Neuronal stem cell (in vitro differentiated cells): ENCODE measurements around the gene CACNG5.

Experiments used
- DNase-seq: peaks from one replicate; pipeline ENCODE4 v3.0.0-alpha.2; 2013; ENCODE audit warnings: low spot score
- H2AFZ ChIP-seq: one replicate; pipeline ENCODE4 v1.6.1; 2013; ENCODE audit warnings: mild to moderate bottlenecking, low read length, inconsistent platforms
- H2AK5ac ChIP-seq: 2 replicates; pipeline ENCODE4 v1.6.1; 2013; ENCODE audit warnings: low read depth, mild to moderate bottlenecking, inconsistent platforms, low read length, moderate library complexity, mixed read lengths
- H2BK120ac ChIP-seq: 2 replicates; pipeline ENCODE4 v1.6.1; 2013; ENCODE audit warnings: low read depth, mild to moderate bottlenecking, inconsistent platforms, low read length, moderate library complexity, mixed read lengths
- H2BK12ac ChIP-seq: one replicate; pipeline ENCODE4 v1.6.1; 2013; ENCODE audit warnings: low read length, inconsistent platforms
- H2BK15ac ChIP-seq: 2 replicates; pipeline ENCODE4 v1.6.1; 2013; ENCODE audit warnings: mild to moderate bottlenecking, low read length, inconsistent platforms, mixed read lengths
- H2BK5ac ChIP-seq: one replicate; pipeline ENCODE4 v1.6.1; 2013; ENCODE audit warnings: inconsistent platforms, mild to moderate bottlenecking, low read length, moderate library complexity
- H3K14ac ChIP-seq: one replicate; pipeline ENCODE4 v1.6.1; 2013; ENCODE audit warnings: low read length, inconsistent platforms
- H3K18ac ChIP-seq: 2 replicates; pipeline ENCODE4 v1.6.1; 2013; ENCODE audit warnings: low read length, inconsistent platforms
- H3K23ac ChIP-seq: 2 replicates; pipeline ENCODE4 v1.6.1; 2013; ENCODE audit warnings: low read depth, mild to moderate bottlenecking, mixed read lengths, low read length, inconsistent platforms; ENCODE audit not compliant: poor library complexity
- H3K27ac ChIP-seq: replicated peaks from 3 replicates; pipeline ENCODE4 v1.5.1; 2013; ENCODE audit warnings: low read length, inconsistent platforms
- H3K27me3 ChIP-seq, 3 experiments: 2 replicates each; pipeline ENCODE4 v1.6.1; 2013; ENCODE audit warnings: low read length in 3 of 3, mild to moderate bottlenecking in 2 of 3, inconsistent platforms in 1 of 3, low read depth in 1 of 3, mixed read lengths in 1 of 3, moderate library complexity in 1 of 3; ENCODE audit not compliant: control insufficient read depth in 3 of 3, insufficient read depth in 3 of 3
- H3K36me3 ChIP-seq, 2 donors: replicated peaks in 1 of 2; 2 replicates each; pipeline ENCODE4 v1.6.1; 2013; ENCODE audit warnings: low read length in 2 of 2; ENCODE audit not compliant: control insufficient read depth in 2 of 2, insufficient read depth in 2 of 2
- H3K4ac ChIP-seq: 2 replicates; pipeline ENCODE4 v1.6.1; 2013; ENCODE audit warnings: inconsistent platforms, mild to moderate bottlenecking, low read length, moderate library complexity
- H3K4me1 ChIP-seq, 2 donors: 1 replicate in 1 of 2; 2 replicates in 1 of 2; pipeline ENCODE4 v1.6.1; 2013; ENCODE audit warnings: low read length in 2 of 2, low read depth in 1 of 2; ENCODE audit not compliant: control insufficient read depth in 2 of 2, insufficient read depth in 1 of 2
- H3K4me2 ChIP-seq: one replicate; pipeline ENCODE4 v1.6.1; 2013; ENCODE audit warnings: mild to moderate bottlenecking, low read length, inconsistent platforms; ENCODE audit not compliant: insufficient read depth, poor library complexity, severe bottlenecking
- H3K4me3 ChIP-seq, 2 donors: 2 replicates each; pipeline ENCODE4 v1.5.1; 2013; ENCODE audit warnings: low read length in 2 of 2, mild to moderate bottlenecking in 2 of 2, inconsistent platforms in 1 of 2, moderate library complexity in 1 of 2
- H3K79me1 ChIP-seq: one replicate; pipeline ENCODE4 v1.6.1; 2013; ENCODE audit warnings: low read depth, mild to moderate bottlenecking, inconsistent platforms, low read length, moderate library complexity
- H3K9ac ChIP-seq: one replicate; pipeline ENCODE4 v1.6.1; 2013; ENCODE audit warnings: mild to moderate bottlenecking, low read depth, low read length, inconsistent platforms; ENCODE audit not compliant: poor library complexity
- H3K9me3 ChIP-seq, 2 donors: replicated peaks in 1 of 2; 2 replicates each; pipeline versions ENCODE3 to v1.6.1; 2013; ENCODE audit warnings: low read length in 2 of 2, mild to moderate bottlenecking in 2 of 2, inconsistent platforms in 1 of 2, low read depth in 1 of 2, mixed read lengths in 1 of 2, moderate library complexity in 1 of 2; ENCODE audit not compliant: control insufficient read depth in 2 of 2, insufficient read depth in 1 of 2
- H4K8ac ChIP-seq: one replicate; pipeline ENCODE4 v1.6.1; 2013; ENCODE audit warnings: low read depth, mild to moderate bottlenecking, inconsistent platforms, low read length, moderate library complexity
- H4K91ac ChIP-seq: one replicate; pipeline ENCODE4 v1.6.1; 2013; ENCODE audit warnings: low read length, low read depth, mild to moderate bottlenecking, inconsistent platforms; ENCODE audit not compliant: poor library complexity
- WGBS, 2 donors: extraction: QIAGEN DNeasy Blood & Tissue Kit; methylation state at CpG; one replicate each; pipeline ENCODE4 v1.1.7; 2013; ENCODE audit warnings: missing lambda C conversion rate in 2 of 2, mixed read lengths in 1 of 2; ENCODE audit not compliant: insufficient read length in 2 of 2, insufficient replicate concordance in 1 of 2; ENCODE audit errors: extremely low coverage in 2 of 2; 5-methylcytosine and 5-hydroxymethylcytosine counted together

CACNG5 gene

GRCh38 chr17:66859353-66859752 lies 24.4 kb downstream of the CACNG5 start:
- no CpG with 5 or more reads among the region's 8 CpGs for WGBS, 2 donors
- H3K27me3 ChIP-seq = no peaks in the 10 kb centered on the region

DNA sequence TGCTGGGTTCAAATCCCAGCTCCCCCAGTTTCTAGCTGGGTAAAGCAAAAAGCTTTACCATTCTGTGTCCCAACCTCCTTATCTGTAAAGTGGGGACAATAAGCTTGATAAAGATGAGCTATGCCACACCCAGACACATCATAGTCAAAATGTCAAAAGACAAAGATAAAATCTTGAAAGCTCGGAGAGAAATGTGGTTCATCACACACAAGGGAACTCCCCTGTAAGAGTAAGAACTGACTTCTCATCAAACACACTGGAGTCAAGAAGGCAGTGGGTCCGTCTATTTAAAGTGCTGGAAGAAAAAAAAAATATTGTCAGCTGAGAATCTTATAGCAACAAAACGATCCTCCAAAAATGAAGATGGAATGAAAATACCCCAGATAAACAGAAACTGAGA lies 25.3 kb downstream of the CACNG5 start:
- H3K4ac ChIP-seq = no peak overlapping the region
- H3K4me2 ChIP-seq = no peak overlapping the region
- H3K9me3 ChIP-seq = no peaks in the 10 kb centered on the region
- no peak for DNase-seq
- H2AK5ac ChIP-seq = no peak overlapping the region
- H2BK5ac ChIP-seq = no peak overlapping the region
- no peaks in the 10 kb centered on the region for H3K27me3 ChIP-seq
- no peaks in the 10 kb centered on the region for H3K4me1 ChIP-seq
- no peak overlapping the region for H3K14ac ChIP-seq
- no peak overlapping the region for H3K27ac ChIP-seq
- H3K79me1 ChIP-seq = no peaks in the 10 kb centered on the region
- no peak overlapping the region for H3K23ac ChIP-seq
- H3K9ac ChIP-seq = no peak overlapping the region
- WGBS, 2 donors = no CpG with 5 or more reads among the region's 3 CpGs
- no peak overlapping the region for H4K8ac ChIP-seq
- H2BK12ac ChIP-seq = no peak overlapping the region
- H2AFZ ChIP-seq = no peak overlapping the region
- H3K18ac ChIP-seq = no peak overlapping the region
- H3K4me3 ChIP-seq = no peak overlapping the region
- no peak overlapping the region for H2BK120ac ChIP-seq
- no peak overlapping the region for H4K91ac ChIP-seq
- H2BK15ac ChIP-seq = no peak overlapping the region
- H3K36me3 ChIP-seq = no peaks in the 10 kb centered on the region

More at GRCh38 chr17:66859353-66859752, 24.4 kb downstream of the CACNG5 start:
- Histone ChIP-seq H2BK12ac (no peak overlapping the region), H3K14ac (no peak overlapping the region), H3K4ac (no peak overlapping the region), H3K18ac (no peak overlapping the region), H2BK15ac (no peak overlapping the region), H3K27ac (no peak overlapping the region), H3K23ac (no peak overlapping the region), H2BK120ac (no peak overlapping the region), H3K4me1 (no peaks in the 10 kb centered on the region), H4K91ac (no peak overlapping the region), H3K9ac (no peak overlapping the region), H3K4me2 (no peak overlapping the region), H3K4me3 (no peak overlapping the region), H3K9me3 (peaks cover 0 to 3% of the 10 kb centered on the region in 2 donors), H3K79me1 (no peaks in the 10 kb centered on the region), H2AK5ac (no peak overlapping the region), H2BK5ac (no peak overlapping the region), H4K8ac (no peak overlapping the region), H3K36me3 (no peaks in the 10 kb centered on the region), H2AFZ (no peak overlapping the region)
- no peak for DNase-seq

DNA sequence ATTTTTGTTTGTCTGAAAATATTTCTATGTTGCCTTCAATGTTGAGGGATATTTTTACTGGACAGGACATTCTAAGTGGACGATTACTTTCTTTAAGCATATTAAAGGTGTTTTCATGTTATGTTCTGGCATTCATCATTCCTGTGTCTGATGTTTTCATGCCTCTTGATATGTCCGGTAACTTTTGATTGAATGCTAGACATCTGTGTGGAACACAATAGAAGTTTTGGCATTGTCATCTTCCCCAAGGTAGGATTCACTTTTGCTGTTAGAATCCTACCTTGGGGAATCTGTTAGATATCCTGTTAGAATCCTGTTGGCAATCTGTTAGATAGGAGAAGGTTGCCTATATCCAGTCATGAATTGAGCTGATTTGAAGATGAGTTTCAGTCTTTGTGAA lies 28.9 kb downstream of the CACNG5 start:
- H4K8ac ChIP-seq = no peak overlapping the region
- no peaks in the 10 kb centered on the region for H3K4me1 ChIP-seq
- no peaks in the 10 kb centered on the region for H3K36me3 ChIP-seq
- no peak overlapping the region for H3K4me2 ChIP-seq
- H2BK15ac ChIP-seq = no peak overlapping the region
- no peak overlapping the region for H2AK5ac ChIP-seq
- H4K91ac ChIP-seq = no peak overlapping the region
- no peaks in the 10 kb centered on the region for H3K27me3 ChIP-seq
- no peak overlapping the region for H3K23ac ChIP-seq
- no peak overlapping the region for H2BK120ac ChIP-seq
- no CpG with 5 or more reads among the region's 2 CpGs for WGBS, 2 donors
- no peak overlapping the region for H2BK12ac ChIP-seq
- H3K9me3 ChIP-seq = no peaks in the 10 kb centered on the region
- H2AFZ ChIP-seq = no peak overlapping the region
- no peak overlapping the region for H3K4me3 ChIP-seq
- no peak overlapping the region for H3K9ac ChIP-seq
- no peak overlapping the region for H3K18ac ChIP-seq
- no peak overlapping the region for H2BK5ac ChIP-seq
- H3K79me1 ChIP-seq = no peaks in the 10 kb centered on the region
- no peak overlapping the region for H3K27ac ChIP-seq
- H3K4ac ChIP-seq = no peak overlapping the region
- H3K14ac ChIP-seq = no peak overlapping the region
- DNase-seq = no peak

- no peak overlapping the region for H3K18ac ChIP-seq
Observed at GRCh38 chr17:66865151-66865550, 30.2 kb downstream of the CACNG5 start.

More at GRCh38 chr17:66865151-66865550, 30.2 kb downstream of the CACNG5 start:
- H3K27ac ChIP-seq = no peak overlapping the region
- no peak overlapping the region for H2BK5ac ChIP-seq
- WGBS, 2 donors = no CpG with 5 or more reads among the region's 1 CpG
- no peak overlapping the region for H3K4ac ChIP-seq
- H2AFZ ChIP-seq = no peak overlapping the region
- no peak overlapping the region for H2BK15ac ChIP-seq
- H3K23ac ChIP-seq = no peak overlapping the region
- no peak overlapping the region for H3K4me3 ChIP-seq
- H4K8ac ChIP-seq = no peak overlapping the region
- no peak overlapping the region for H2BK12ac ChIP-seq
- H4K91ac ChIP-seq = no peak overlapping the region
- H3K9ac ChIP-seq = no peak overlapping the region
- H3K27me3 ChIP-seq = no peaks in the 10 kb centered on the region
- H2BK120ac ChIP-seq = no peak overlapping the region
- no peaks in the 10 kb centered on the region for H3K4me1 ChIP-seq
- no peaks in the 10 kb centered on the region for H3K79me1 ChIP-seq
- DNase-seq = no peak
- H3K4me2 ChIP-seq = no peak overlapping the region
- no peaks in the 10 kb centered on the region for H3K9me3 ChIP-seq
- no peaks in the 10 kb centered on the region for H3K36me3 ChIP-seq
- H2AK5ac ChIP-seq = no peak overlapping the region
- no peak overlapping the region for H3K14ac ChIP-seq
